Measurements from ENCODE around the gene VAX1.
A peak's percentile ranks its signal among the peaks of the same experiment; 100 is the strongest.

VAX1 gene

GRCh38 chr10:117163061-117163953 lies 25.2 kb upstream of the VAX1 start:
- no peak for DNase-seq (ENCODE audit: low read depth)
- H3K4me3 ChIP-seq (ENCODE audit: low read length): no peak overlapping the region
- TF ChIP-seq, protein P1, sequence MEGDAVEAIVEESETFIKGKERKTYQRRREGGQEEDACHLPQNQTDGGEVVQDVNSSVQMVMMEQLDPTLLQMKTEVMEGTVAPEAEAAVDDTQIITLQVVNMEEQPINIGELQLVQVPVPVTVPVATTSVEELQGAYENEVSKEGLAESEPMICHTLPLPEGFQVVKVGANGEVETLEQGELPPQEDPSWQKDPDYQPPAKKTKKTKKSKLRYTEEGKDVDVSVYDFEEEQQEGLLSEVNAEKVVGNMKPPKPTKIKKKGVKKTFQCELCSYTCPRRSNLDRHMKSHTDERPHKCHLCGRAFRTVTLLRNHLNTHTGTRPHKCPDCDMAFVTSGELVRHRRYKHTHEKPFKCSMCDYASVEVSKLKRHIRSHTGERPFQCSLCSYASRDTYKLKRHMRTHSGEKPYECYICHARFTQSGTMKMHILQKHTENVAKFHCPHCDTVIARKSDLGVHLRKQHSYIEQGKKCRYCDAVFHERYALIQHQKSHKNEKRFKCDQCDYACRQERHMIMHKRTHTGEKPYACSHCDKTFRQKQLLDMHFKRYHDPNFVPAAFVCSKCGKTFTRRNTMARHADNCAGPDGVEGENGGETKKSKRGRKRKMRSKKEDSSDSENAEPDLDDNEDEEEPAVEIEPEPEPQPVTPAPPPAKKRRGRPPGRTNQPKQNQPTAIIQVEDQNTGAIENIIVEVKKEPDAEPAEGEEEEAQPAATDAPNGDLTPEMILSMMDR (conservative IDR thresholded peaks at IDR 0.05; ENCODE audit: low read depth, low read length): peak; percentile 32

DNA sequence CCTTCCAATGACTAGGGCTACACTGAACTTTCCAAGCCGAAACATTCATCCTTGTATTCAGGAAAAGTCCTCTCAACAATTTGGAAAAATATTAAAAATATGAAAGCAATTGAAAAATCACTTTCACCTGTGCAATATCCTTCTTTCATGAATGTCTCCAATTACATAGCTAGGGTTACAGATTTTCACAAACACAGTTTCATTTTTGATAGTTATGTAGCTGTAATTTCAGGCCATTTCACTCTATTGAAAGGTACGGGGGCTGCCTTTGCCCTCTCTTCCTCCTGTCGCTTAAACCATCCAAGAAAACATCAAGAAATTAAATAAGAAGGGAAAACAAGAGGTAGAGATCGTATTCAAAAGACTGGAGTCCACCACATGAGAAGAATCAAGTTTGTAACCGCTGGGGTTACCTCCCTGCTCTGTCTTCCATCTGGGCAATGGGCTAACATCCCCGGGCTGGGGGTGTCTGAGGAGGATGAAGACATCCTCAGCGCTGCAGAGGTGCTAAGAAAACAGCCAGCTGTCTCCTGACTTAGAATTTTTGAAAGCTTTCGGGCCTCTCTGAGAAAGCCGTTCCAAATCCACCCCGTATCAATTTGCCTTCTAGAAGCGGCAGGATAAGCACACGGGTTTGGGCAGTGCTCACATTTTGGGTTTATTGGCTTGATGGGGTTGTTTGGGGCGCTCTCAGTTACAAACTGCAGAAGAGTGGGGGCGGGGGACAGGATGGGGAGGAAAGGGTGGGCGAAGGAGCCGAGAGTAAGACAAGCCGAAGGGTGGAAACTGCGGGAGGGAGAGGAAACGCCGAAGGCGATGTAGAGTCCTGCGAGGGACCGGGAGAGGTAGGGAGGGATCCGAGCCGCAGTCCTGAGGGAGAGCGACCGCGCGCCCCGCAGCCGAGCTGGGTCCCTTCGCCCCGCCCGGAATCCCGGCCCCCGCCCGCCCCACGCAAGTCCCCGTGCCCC lies 24.3 kb upstream of the VAX1 start:
- DNase-seq (ENCODE audit: low read depth): no peak
- no peak overlapping the region for H3K4me3 ChIP-seq (ENCODE audit: low read length)
- TF ChIP-seq, protein P1 (conservative IDR thresholded peaks at IDR 0.05; ENCODE audit: low read depth, low read length): no peak

DNA sequence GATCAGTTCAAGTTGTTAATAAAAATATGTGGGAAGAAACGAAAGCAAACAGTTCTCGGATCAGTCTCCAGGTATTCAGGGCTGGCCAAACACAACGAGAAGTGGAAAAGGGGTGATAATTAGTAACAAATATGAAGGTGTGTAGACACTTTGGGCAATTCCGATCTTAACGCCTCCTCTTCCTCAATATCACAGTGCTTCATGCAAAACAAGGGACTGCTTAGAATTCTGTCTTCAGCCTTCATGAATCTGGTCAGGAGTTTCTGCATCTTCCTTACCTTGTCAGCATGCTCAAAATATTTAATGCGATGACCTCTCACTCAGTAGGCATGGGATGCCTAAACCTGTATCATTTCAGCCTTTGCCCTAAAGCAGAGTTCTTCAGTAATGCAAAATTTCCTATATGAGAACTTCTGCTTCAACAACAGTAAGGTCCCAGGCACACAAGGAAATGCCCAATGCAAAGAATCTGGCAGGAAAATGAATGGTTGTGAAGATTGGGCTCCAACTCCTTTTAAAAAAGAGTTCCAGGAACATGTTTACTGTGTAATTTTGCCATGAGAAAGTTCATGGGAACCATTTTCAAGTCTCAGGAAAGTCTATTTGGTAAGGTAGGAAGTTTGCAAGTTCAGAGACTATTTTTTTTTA lies 23.4 kb upstream of the VAX1 start:
- H3K4me3 ChIP-seq (ENCODE audit: low read length): no peak overlapping the region
- TF ChIP-seq, protein P1 (conservative IDR thresholded peaks at IDR 0.05; ENCODE audit: low read depth, low read length): no peak
- no peak for DNase-seq (ENCODE audit: low read depth)

DNA sequence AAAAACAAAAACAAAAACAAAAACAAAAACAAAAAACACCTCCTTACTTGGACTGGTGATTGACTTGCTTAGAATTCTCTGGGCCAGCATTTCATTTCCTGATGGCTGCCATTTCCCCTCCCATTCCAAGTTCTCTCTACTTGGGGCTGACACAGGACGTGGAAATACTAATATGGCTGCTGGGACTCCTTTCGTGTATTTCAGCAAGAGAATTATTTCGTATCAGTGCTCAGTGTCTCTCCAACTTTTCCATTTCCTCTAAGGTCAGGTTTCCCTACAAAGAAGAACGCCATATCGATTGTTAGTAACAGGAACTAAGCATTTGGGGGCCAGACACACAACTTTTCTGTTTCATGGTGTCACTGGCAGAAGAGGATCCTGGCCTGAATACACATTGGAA lies 22.5 kb upstream of the VAX1 start:
- no peak for DNase-seq (ENCODE audit: low read depth)
- TF ChIP-seq, protein P1 (conservative IDR thresholded peaks at IDR 0.05; ENCODE audit: low read depth, low read length): no peak
- H3K4me3 ChIP-seq (ENCODE audit: low read length): no peak overlapping the region

DNA sequence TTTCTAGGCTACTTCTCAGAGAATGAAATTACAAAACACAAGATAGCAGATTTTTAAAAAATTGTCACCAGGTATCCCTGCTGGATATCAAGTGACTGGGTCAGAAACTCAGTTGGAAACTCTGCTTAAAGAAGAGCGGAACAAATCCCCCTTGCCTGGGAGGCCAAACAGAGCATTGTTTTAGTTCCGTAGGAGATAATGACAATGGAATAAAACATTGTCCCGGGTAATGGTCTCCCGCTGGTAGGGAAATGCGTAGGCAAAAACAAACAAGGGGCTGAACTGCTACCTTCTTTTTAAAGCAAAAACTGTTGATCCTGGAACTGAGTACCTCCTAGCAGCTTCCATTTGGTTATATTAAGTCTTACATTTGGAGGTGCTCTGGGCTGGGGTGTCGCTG lies 21.3 kb upstream of the VAX1 start:
- H3K4me3 ChIP-seq (ENCODE audit: low read length): no peak overlapping the region
- no peak for DNase-seq (ENCODE audit: low read depth)
- TF ChIP-seq, protein P1 (conservative IDR thresholded peaks at IDR 0.05; ENCODE audit: low read depth, low read length): no peak

DNA sequence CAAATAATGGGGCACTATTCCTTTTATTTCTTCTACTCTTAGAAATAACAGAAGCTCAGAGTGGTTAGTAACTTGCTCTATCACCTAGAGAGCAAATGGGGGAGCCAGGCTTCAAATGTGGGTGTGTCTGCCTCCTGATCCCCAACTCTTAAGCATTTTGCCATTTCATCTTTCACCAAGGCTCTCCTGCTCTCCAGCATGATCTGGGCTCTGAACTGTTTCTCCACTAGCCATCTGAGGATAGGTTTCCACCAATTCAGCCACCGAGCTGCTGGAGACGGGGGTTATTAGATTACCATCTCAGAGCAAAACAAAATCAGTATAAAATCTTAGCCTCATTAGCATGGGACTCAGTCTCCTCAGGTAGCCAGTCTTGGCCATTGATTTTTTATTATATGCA lies 20.2 kb upstream of the VAX1 start:
- TF ChIP-seq, protein P1 (conservative IDR thresholded peaks at IDR 0.05; ENCODE audit: low read depth, low read length): no peak
- no peak for DNase-seq (ENCODE audit: low read depth)
- no peak overlapping the region for H3K4me3 ChIP-seq (ENCODE audit: low read length)

Measured in retinal pigment epithelial cell (primary cell).